Hematopoietic multipotent progenitor cell treated with erythropoietin and hydrocortisone succinate and interleukin-3 and kit ligand, for 15 days (in vitro differentiated cells): ENCODE data around the gene ENAH.
"Not testable (repeated sequence)": the region's sequence is repeated elsewhere in the genome, so short reads cannot be mapped to it uniquely, and the experiment has no call there.

Source experiments
- DNase-seq: peaks from one replicate; pipeline ENCODE4 v3.0.0-alpha.2; 2015; ENCODE audit warnings: low spot score

Gene ENAH

DNA sequence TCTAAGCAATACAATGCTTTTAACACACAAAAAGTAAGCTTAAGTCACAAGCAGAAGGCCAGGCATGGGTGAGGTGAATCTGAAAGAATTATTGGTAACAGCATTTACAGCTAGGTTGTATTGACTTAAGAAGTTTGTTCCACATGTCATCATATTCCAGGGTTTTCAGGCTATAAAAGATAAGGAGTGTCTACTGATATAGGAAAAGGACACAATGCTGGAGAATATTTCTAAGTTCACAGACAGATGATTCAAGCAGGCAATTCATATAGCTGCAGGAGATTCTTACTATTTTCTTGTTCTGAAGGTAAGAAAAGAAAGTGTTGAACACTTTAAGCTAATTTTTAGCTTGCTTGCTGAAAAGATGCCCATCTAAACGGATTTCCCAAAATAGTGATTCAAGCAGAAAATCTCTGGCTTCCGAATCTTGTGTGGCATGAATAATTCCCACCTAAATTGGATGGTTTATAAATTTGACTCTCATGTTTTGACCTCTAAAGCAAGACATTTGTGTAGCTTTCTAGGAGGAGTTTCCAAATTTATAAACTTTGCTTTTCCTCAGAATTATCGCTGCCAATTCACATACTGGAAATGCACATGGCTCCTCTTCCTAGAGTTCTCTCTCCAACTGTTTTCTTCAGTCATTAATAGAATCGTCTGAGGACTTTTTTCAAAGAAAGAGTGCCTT, 129.5 kb downstream of the ENAH start:
- no peak for DNase-seq

DNA sequence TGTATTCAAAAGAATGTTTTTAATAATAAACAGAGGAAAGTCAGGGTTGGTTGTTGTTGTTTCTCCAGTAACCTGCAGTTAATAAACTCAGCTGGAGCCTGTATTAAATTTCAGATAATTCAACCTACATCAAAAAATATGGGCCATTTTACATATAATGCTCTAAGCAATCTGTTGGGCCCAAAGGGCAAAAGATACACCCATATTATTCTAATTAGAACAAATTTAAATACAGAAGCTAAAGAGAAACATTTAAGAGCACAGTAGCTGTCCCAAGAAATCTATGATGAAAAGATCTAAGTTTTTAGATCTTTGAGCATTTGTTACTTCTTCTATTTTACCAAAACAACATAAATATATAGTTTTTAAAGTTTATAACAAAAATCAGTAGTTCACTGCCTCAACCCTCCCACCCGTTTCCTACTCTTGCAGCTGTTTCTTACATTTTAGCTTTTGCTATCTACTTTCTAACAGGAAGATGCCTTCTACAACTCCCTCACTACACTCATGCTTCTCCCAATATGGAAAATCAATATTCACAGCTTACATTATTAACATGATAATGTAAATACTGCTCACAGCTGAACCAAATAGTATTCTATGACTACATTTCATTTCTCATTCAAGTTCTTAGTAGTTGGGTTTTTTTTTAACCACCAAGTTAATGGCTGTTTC, 130.2 kb downstream of the ENAH start:
- no peak for DNase-seq

- no peak for DNase-seq
Measured at GRCh38 chr1:225520587-225521227, 132.2 kb downstream of the ENAH start.

DNA sequence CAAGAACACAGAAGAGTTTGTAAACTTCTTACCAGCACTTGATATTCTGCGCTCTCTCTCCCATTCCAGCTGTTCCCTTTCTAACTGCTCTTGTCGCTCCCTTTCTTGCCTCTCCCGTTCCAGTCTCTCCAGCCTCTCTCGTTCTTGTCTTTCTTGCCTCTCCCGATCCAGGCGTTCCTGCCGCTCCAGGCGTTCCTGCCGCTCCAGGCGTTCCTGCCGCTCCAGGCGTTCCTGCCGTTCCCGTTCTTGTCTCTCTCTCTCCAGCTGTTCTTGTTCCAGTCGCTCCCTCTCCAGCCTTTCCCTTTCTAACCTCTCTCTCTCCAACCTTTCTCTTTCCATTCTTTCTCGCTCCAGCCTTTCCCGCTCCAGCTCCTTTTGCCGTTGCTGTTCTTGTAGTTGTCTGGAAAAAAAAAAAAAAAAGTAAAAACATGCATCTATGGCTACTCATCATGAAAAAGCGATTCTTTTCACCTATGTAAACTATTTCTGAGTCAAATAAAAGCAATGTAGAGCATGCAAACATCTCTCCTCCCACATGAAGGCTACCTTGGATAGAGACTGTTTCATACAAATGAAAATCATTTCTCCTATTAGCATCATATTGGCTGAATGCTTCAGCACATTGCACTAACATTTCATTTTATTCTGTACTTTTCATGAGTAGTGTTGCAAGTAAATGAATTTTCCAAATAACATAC, 133.6 kb downstream of the ENAH start:
- no peak for DNase-seq

- DNase-seq, result no peak
Measured at GRCh38 chr1:225517697-225518096, 135.2 kb downstream of the ENAH start.

GRCh38 chr1:225517221-225517620, 135.7 kb downstream of the ENAH start:
- DNase-seq, result no peak

GRCh38 chr1:225514671-225515081, 138.2 kb downstream of the ENAH start:
- no peak for DNase-seq

DNA sequence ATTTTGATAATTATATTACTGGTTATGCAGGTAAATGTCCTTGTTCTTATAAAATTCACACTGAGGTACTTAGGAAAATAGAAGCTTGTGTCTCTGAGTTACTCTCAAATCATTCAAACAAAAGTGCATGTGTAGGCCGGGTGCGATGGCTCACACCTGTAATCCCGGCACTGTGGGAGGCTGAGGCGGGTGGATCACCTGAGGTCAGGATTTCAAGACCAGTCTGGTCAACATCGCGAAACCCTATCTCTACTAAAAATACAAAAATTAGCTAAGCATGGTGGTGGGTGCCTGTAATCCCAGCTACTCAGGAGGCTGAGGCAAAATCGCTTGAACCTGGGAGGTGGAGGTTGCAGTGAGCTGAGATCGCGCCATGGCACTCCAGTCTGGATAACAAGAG, 139.3 kb downstream of the ENAH start:
- not testable (repeated sequence) for DNase-seq

GRCh38 chr1:225511828-225512381, 141.0 kb downstream of the ENAH start:
- no peak for DNase-seq

DNA sequence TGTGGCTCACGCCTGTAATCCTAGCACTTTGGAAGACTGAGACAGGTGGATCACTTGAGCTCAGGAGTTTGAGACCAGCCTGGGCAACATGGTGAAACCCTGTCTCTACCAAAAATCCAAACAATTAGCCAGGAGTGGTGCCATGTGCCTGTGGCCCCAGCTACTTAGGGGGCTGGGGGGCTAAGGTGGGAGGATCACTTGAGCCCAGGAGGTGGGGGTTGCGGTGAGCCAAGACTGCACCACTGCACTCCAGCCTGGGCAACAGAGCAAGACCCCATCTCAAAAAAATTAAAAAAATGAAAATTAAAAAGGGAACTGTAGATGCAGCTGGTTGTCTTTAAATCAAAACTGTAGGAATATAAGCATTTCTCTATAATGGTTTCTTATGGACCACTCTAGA, 142.2 kb downstream of the ENAH start:
- DNase-seq, result not testable (repeated sequence)

DNA sequence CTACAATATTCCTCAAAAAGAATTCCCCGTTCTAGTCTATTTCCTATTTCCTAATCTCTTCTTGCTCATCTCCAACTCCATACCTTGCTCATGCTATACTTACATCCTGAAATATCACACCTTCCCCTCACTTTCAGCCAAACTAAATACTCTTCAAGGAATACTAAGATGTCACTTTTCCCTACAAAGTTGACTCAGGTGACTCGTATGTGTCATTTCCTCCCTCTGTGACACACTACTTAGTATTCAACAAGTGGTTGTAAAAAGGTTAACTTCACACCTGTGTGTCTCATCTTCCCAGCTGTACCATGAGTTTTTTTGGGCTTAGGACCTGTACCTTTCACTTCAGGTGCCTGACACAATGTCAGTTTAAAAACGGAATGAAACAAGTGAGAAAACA, 143.2 kb downstream of the ENAH start:
- DNase-seq, result no peak

DNA sequence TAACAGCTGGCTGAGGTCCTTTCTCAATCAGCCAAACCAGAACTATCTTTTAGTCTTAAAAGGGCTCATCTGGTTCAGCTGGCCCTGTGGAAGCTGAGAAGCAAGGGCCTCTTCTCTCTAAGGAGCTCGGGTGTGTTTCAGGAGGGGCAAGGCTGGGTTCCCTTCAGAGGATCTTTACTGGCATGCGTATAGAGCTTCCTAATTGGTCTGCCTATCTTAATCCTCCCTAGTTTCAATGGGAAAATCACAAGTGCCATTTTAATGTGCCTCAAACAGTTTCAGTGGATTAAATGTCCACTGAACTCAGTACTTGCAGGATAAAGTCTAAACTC, 143.6 kb downstream of the ENAH start:
- DNase-seq, result no peak

DNA sequence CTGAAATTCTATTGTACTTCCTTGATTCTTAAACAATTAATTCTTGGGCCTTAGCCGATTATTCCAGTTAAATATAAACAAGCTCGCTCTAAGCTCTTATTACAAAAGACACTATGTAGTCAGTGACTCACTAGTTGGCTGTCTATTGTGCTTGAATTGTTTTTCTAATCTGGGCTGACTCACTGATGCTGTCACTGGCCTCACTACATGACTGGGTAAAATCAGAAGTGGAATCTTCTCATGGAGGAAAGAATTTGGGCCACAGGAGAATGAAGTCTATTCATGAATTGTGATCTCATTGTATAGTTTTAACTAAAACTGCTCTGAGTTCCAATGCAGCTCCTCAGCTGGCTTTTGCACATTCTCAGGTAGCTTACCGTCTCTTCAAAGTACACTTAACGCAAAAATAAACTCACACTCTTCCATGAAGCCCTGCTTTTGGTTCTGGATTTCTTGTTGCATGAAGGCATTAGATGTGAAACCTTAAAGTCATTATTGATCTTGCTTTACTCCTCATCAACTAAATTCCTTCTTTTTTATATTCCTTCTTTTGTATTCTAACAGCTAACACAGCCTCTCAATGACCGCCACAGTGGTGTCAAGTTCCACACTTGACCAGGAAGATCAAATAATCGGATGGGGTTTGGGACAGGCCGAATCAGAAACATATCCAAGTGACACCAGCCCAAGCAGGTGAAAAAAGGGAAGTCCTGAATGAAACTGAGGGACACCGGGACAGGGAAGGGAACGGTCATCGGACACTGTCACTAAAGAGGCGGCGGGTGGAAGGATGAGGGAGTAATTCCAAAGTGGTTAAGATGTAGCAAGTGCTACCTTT, 144.2 kb downstream of the ENAH start:
- no peak for DNase-seq

GRCh38 chr1:225506727-225507126, 146.2 kb downstream of the ENAH start:
- DNase-seq, result no peak

DNA sequence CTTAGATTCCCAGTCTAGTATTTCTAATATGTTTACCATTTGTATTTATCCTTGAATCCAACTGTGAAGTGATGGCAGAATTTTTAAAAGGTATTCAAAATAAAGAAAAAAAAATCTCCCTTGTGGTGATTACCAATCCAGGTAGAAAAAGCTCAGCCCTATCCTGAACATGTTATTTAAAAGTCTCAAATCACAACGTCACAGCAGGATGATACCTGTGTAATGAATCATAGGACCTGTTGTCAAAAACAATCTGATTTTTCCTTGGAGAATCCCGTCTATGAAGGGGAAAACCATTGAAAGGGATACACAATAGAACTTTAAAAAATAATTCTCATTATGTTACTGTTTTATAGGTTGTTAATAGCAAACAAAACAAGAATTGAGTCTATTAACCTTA, 148.1 kb downstream of the ENAH start:
- DNase-seq, result no peak

- no peak for DNase-seq
Measured at GRCh38 chr1:225500624-225501192, 152.2 kb downstream of the ENAH start.

DNA sequence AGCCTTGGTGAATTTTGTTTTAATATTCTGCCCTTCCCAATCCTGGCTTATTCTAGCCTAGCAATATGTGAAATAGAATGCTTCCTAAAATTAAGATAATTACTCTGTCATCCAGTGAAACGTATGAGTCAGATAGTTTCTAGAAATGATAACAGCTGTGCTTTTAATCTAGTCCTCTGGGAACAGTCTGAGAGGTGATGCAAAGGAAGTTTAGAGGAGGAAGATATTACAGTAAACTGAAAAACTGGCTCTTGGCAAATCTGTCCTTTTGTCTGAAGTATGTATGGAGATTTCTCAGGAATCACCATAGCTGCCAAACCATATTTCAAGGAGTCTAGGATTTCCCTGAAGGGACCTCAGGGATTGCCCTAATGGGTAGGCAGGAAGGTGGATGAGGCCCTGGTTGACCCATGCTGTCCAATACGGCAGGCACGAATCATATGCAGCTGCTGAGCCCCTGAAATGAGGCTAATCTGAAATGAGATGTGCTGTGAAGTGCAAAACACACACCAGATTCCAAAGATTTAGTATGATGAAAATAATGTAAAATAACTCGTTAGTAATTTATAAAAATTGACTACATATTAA, 154.3 kb downstream of the ENAH start:
- no peak for DNase-seq

DNA sequence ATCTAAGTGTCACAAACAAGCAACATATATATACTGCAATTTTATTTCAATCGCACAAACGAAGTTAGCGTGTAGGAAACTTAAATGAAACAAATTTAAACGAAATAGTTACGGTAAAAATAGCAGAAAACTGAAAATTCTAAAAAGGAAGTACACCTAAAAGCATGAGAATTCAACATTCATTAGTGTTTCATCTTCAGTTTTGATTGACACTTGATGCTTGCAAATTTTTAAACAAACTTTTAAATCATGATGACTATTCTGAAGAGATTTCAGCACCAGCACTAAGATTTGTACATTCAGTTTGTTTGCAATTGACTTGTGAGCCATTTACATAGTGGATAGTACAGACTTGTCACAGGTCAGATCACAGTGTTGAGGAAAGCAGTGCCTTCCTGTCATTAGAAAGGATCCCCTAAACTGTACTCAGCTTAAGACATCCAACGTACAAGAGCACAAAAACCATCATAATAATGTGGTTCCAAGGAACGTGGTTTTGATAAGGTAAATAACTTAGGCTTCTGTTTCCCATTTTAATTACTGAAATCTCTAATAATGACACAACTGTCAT, 158.0 kb downstream of the ENAH start:
- DNase-seq, result no peak

GRCh38 chr1:225493591-225494246, 159.2 kb downstream of the ENAH start:
- no peak for DNase-seq

GRCh38 chr1:225488676-225489075, 164.2 kb downstream of the ENAH start:
- no peak for DNase-seq
